CD14-positive monocyte (primary cell): ENCODE measurements around the gene GPD1. TPM values are rescaled to one million over a fixed set of nuclear protein-coding genes. Genes with fewer than 3 reads are reported as not detected.

Experiments used
- DNase-seq, 3 donors: peaks; one replicate each; pipeline ENCODE4 v3.0.0-alpha.2; 2011 to 2022
- H2AFZ ChIP-seq: 2 replicates; pipeline ENCODE4 v1.6.0; 2012; ENCODE audit warnings: mild to moderate bottlenecking, low read depth, low read length, inconsistent platforms; ENCODE audit not compliant: insufficient read depth, poor library complexity, severe bottlenecking
- H3K27ac ChIP-seq, 2 donors: 1 replicate in 1 of 2; 2 replicates in 1 of 2; pipeline ENCODE4 v1.5.1; 2012 to 2013; ENCODE audit warnings: low read length in 2 of 2, control low read depth in 1 of 2, inconsistent platforms in 1 of 2, low read depth in 1 of 2, mild to moderate bottlenecking in 1 of 2
- H3K27me3 ChIP-seq, 2 donors: one replicate each; pipeline versions ENCODE4 v1.6.0 to v1.6.1; 2011 to 2013; ENCODE audit warnings: low read length in 2 of 2; ENCODE audit not compliant: control insufficient read depth in 2 of 2, insufficient read depth in 2 of 2
- H3K36me3 ChIP-seq, 2 donors: replicated peaks in 1 of 2; 1 replicate in 1 of 2; 2 replicates in 1 of 2; pipeline versions ENCODE4 v1.5.1 to v1.6.1; 2012 to 2013; ENCODE audit warnings: low read length in 2 of 2, control low read depth in 1 of 2, inconsistent platforms in 1 of 2, mild to moderate bottlenecking in 1 of 2; ENCODE audit not compliant: insufficient read depth in 2 of 2, control insufficient read depth in 1 of 2
- H3K4me1 ChIP-seq, 2 donors: 1 replicate in 1 of 2; 2 replicates in 1 of 2; pipeline versions ENCODE4 v1.5.1 to v1.6.1; 2012 to 2013; ENCODE audit warnings: low read length in 2 of 2, control low read depth in 1 of 2, inconsistent platforms in 1 of 2, mild to moderate bottlenecking in 1 of 2, moderate library complexity in 1 of 2; ENCODE audit not compliant: insufficient read depth in 2 of 2, control insufficient read depth in 1 of 2
- H3K4me2 ChIP-seq: replicated peaks from 2 replicates; pipeline ENCODE3; 2012; ENCODE audit warnings: low read length, moderate library complexity, mild to moderate bottlenecking; ENCODE audit not compliant: poor library complexity, severe bottlenecking; ENCODE audit errors: extremely low read depth
- H3K4me3 ChIP-seq, 3 experiments: fragments of 200-600 bp in 1 of 3; sonication (generic) in 1 of 3; replicated peaks in 1 of 3; 1 replicate in 2 of 3; 2 replicates in 1 of 3; pipeline ENCODE4 v1.5.1; 2011 to 2013; ENCODE audit warnings: low read length in 3 of 3, mild to moderate bottlenecking in 3 of 3, control low read depth in 2 of 3, low read depth in 2 of 3, inconsistent platforms in 1 of 3, moderate library complexity in 1 of 3
- H3K79me2 ChIP-seq: 2 replicates; pipeline ENCODE4 v1.6.0; 2012; ENCODE audit warnings: mild to moderate bottlenecking, control low read depth, inconsistent platforms, low read length, moderate library complexity; ENCODE audit not compliant: insufficient read depth
- H3K9ac ChIP-seq: 2 replicates; pipeline ENCODE4 v1.6.0; 2017; ENCODE audit warnings: low read length, mild to moderate bottlenecking; ENCODE audit not compliant: insufficient read depth, poor library complexity, severe bottlenecking
- H3K9me3 ChIP-seq, 2 donors: replicated peaks in 1 of 2; 1 replicate in 1 of 2; 2 replicates in 1 of 2; pipeline versions ENCODE4 v1.5.1 to v1.6.1; 2012 to 2013; ENCODE audit warnings: low read length in 2 of 2, control low read depth in 1 of 2; ENCODE audit not compliant: control insufficient read depth in 1 of 2, insufficient read depth in 1 of 2
- H4K20me1 ChIP-seq: 2 replicates; pipeline ENCODE4 v1.6.0; 2012; ENCODE audit warnings: mild to moderate bottlenecking, low read length, control low read depth, moderate library complexity; ENCODE audit not compliant: insufficient read depth
- H3K27ac Mint-ChIP-seq, 7 donors: one replicate each; pipeline ENCODE4 v1.8.0; 2020; ENCODE audit warnings: mild to moderate bottlenecking in 7 of 7, mixed read lengths in 7 of 7, moderate library complexity in 6 of 7, inconsistent platforms in 2 of 7
- H3K27me3 Mint-ChIP-seq, 3 donors: one replicate each; pipeline ENCODE4 v1.8.0; 2021 to 2022; ENCODE audit warnings: low read depth in 3 of 3, mild to moderate bottlenecking in 3 of 3, mixed read lengths in 3 of 3, moderate library complexity in 3 of 3, inconsistent platforms in 1 of 3
- H3K36me3 Mint-ChIP-seq, 2 donors: one replicate each; pipeline ENCODE4 v1.8.0; 2020; ENCODE audit warnings: mixed read lengths in 2 of 2, inconsistent platforms in 1 of 2, mild to moderate bottlenecking in 1 of 2
- H3K4me1 Mint-ChIP-seq: one replicate; pipeline ENCODE4 v1.8.0; 2020; ENCODE audit warnings: mild to moderate bottlenecking, mixed read lengths
- H3K4me3 Mint-ChIP-seq, 2 donors: one replicate each; pipeline ENCODE4 v1.8.0; 2020; ENCODE audit warnings: mild to moderate bottlenecking in 2 of 2, mixed read lengths in 2 of 2, moderate library complexity in 1 of 2
- H3K9me3 Mint-ChIP-seq, 7 donors: one replicate each; pipeline ENCODE4 v1.8.0; 2020 to 2022; ENCODE audit warnings: mixed read lengths in 7 of 7, mild to moderate bottlenecking in 6 of 7, moderate library complexity in 6 of 7, inconsistent platforms in 2 of 7
- CTCF ChIP-seq: fragments of 200-600 bp; IDR thresholded peaks from one replicate; pipeline ENCODE4 v1.8.0; 2022; ENCODE audit warnings: antibody characterized with exemption, mild to moderate bottlenecking
- WGBS: methylation state at CpG from one replicate; pipeline ENCODE4 v1.1.5; 2013; ENCODE audit warnings: missing lambda C conversion rate; ENCODE audit not compliant: insufficient coverage; 5-methylcytosine and 5-hydroxymethylcytosine counted together
- intact Hi-C, 2 donors: fragments of 100-400 bp; cut with micrococcal nuclease; formaldehyde crosslinking; loops; one replicate each; pipeline versions ENCODE4 v1.15.0 to v1.15.1; 2023
- polyA plus RNA-seq, 3 donors: library from polyadenylated mRNA; depleted of rRNA in 1 of 3; unstranded in 2 of 3; stranded (reverse) in 1 of 3; fragments of 300-500 nt in 2 of 3; fragments of >200 nt in 1 of 3; fragmentation: Illumina TruSeq in 2 of 3; gene quantifications; 1 replicate in 2 of 3; 2 replicates in 1 of 3; pipeline ENCODE4 v1.2.3, GENCODE V29; 2012 to 2021

The GPD1 gene
- polyA plus RNA-seq, 3 donors, result 0.08 TPM; not detected in 2

DNA sequence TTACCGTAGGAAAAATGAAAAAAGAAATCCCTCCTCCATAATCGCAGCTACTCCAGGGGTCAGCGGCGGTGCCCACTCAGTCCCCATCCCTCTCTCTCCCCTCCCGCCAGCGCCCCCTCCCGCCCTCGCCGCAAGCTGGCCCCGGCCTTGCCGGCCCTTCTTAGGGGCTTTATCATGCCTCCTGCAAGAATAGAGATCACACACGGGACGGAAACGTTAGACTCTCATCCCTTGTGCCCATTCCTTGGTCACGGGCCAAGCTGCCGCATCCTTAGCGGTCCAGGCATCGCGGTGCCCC, 7.5 kb downstream of the GPD1 start:
- DNase-seq, result no peak
- no peak overlapping the region for H3K27ac ChIP-seq
- H3K36me3 Mint-ChIP-seq, result peaks cover 13 to 21% of the 10 kb centered on the region in 2 donors
- peak overlapping the region in 2 of 3 experiments; percentile 11 to 56 for H3K4me3 ChIP-seq
- peaks cover 38% of the 10 kb centered on the region for H3K79me2 ChIP-seq
- peak overlapping the region; percentile 69 for H3K4me2 ChIP-seq
- no peak overlapping the region for H3K9ac ChIP-seq
- peak overlapping the region in 4 of 7 donors; percentile 62 to 85 (median 74) for H3K27ac Mint-ChIP-seq
- H3K27me3 ChIP-seq, result no peaks in the 10 kb centered on the region
- peak; percentile 91 for TF ChIP-seq CTCF
- peaks cover 5 to 9% of the 10 kb centered on the region in 2 donors for H3K36me3 ChIP-seq
- H3K4me3 Mint-ChIP-seq, result peak overlapping the region; percentile 69 to 87
- no peaks in the 10 kb centered on the region for H3K9me3 ChIP-seq
- H3K9me3 Mint-ChIP-seq, result no peaks in the 10 kb centered on the region
- WGBS, result 18% methylated on average over 18 of the region's 19 CpGs
- peaks cover 16 to 23% of the 10 kb centered on the region in 2 donors for H3K4me1 ChIP-seq
- peak overlapping the region; percentile 75 for H2AFZ ChIP-seq
- H4K20me1 ChIP-seq, result peaks cover 22% of the 10 kb centered on the region
- intact Hi-C loops, result loop anchor here in 1 of 2 donors (5.0 kb wide), 1 partner anchor 56 kb away; the partner anchor contains the start of gene CERS5
- H3K4me1 Mint-ChIP-seq, result peaks cover 25% of the 10 kb centered on the region
- peaks cover 0 to 7% (median 2%) of the 10 kb centered on the region in 3 donors for H3K27me3 Mint-ChIP-seq

- peaks cover 43% of the 10 kb centered on the region for H3K79me2 ChIP-seq
- peaks cover 18 to 26% of the 10 kb centered on the region in 2 donors for H3K36me3 Mint-ChIP-seq
- peak within 1 kb of the TSS; percentile 77 for H3K4me2 ChIP-seq
- H3K4me1 Mint-ChIP-seq, result peaks cover 26% of the 10 kb centered on the region
- H2AFZ ChIP-seq, result peak within 1 kb of the TSS; percentile 81
- DNase-seq, result peak; percentile 99 to 100 (median 99)
- H3K9ac ChIP-seq, result peak within 1 kb of the TSS; percentile 96
- peaks cover 16 to 23% of the 10 kb centered on the region in 2 donors for H3K4me1 ChIP-seq
- TF ChIP-seq CTCF, result peak; percentile 17
- peak within 1 kb of the TSS; percentile 67 to 87 (median 82) for H3K4me3 ChIP-seq
- H3K27ac Mint-ChIP-seq, result peak within 1 kb of the TSS; percentile 98 to 100 (median 99)
- intact Hi-C loops, result loop anchor here (2.0 to 5.0 kb wide), 2 partner anchors 55 to 63 kb away; partner anchors contain the start of gene CERS5 (in 1 of the 2)
- no peaks in the 10 kb centered on the region for H3K27me3 ChIP-seq
- H4K20me1 ChIP-seq, result peaks cover 27% of the 10 kb centered on the region
- H3K27me3 Mint-ChIP-seq, result peaks cover 0 to 6% (median 2%) of the 10 kb centered on the region in 3 donors
- WGBS, result 0% methylated on average over 56 of the region's 59 CpGs
- H3K27ac ChIP-seq, result peak within 1 kb of the TSS; percentile 98
- peaks cover 10 to 14% of the 10 kb centered on the region in 2 donors for H3K36me3 ChIP-seq
- no peaks in the 10 kb centered on the region for H3K9me3 Mint-ChIP-seq
- no peaks in the 10 kb centered on the region for H3K9me3 ChIP-seq
- H3K4me3 Mint-ChIP-seq, result peak within 1 kb of the TSS; percentile 98 to 99
Measured at GRCh38 chr12:50111693-50112455, 8.1 kb downstream of the GPD1 start, which contains the start of gene COX14. Gene COX14 (plus strand): TSS chr12:50112236. CDS start chr12:50120044, 7,808 bp downstream.
